NCI-H748 (cell line): ENCODE results near the gene LPP.

Source experiments
- DNase-seq: peaks from one replicate; lab custom pipeline; 2025; ENCODE audit not compliant: unreplicated experiment; lab: John Stamatoyannopoulos, UW

Gene LPP

GRCh38 chr3:188455748-188456147 is 301.8 kb downstream of the LPP start:
- no peak for DNase-seq

DNA sequence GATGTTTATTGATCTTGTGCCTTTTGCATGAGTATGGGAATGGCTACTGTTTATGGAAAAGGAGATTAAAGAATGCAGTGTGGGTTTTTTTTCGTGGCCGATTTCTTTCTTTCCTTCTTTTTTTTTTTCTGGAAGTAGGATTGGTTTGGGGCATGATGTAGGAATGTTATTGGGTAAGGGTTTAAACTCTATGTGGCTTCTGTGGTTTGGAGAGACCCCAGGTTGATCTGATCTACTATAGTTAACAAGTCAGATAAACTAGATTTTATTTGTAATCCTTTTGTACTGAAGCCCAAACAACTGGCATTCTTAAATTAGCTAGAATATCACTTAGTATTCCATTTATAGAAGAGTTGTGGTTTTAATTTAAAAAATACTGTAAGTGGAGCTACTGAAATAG is 304.8 kb downstream of the LPP start:
- no peak for DNase-seq

- no peak for DNase-seq
These were observed 311.4 kb downstream of the LPP start for GRCh38 chr3:188465311-188465710.

GRCh38 chr3:188468196-188468595 is 314.2 kb downstream of the LPP start:
- DNase-seq: no peak

DNA sequence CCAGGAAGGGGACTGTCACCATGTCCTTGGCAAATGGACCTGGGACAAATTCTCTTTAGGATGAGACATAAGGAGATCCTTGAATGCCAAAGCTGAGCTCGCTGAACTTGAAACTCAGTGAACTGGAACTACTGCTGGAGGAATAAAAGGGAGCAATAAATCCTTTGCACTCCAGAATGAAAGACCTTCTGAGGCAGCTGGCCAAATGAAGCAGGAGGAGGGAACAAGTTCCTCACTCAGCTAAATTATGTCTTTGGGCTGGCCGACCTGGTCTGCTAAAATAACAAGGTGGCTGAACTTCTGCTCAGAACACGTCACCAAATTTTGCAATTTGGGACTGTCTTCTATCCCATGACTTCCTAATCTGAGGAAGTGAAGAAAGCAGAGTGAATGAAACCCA is 314.7 kb downstream of the LPP start:
- DNase-seq: no peak

DNA sequence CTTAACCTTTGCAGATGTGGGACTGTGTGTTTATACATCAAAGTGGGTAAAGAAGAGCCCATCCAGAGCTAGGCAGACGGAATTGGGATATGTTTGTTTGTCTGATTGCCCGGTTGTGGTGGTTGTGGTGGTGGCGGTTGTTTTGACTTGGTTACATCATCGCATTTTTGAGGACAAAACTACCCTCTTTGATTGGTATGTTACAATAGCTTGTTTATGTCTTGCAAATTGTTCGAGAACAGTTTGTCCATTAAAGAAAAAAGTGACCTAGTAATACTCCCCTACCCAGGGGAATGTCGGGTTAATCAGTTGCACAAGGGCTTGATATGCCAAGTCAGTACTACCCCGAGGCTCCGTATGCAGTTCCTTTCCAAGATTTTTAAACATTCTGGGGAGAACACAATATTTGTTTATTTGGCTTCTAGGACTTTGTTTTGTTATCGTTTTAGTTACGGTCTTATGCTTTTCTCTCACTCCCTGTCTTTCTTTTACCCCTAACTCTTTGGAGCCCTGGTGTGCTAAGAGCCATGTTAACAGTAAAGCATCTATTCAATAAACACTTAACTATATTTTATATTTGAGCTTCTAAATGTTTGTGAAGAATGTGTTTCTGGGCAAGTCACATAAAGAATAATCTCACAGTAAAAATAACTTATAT is 315.4 kb downstream of the LPP start:
- DNase-seq: no peak

GRCh38 chr3:188470508-188471130 is 316.7 kb downstream of the LPP start:
- DNase-seq: no peak

DNA sequence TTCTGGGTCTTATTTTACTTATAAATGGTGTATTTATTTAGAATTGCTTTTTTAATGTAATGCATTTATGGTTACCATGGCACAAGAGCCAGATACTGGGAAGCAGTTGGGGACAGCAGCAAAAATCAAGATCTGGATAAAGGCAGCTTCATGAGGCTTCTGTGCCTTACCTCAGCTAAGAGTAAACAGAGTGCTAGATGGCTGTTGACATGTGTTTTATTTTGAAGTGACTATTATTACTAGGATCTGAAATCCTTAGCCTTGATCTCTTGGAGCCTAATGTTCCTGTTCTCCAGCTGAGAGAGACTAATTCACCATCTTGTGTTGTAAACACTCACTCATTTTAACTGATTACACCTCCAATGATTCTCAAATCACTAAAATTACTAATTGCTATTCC is 317.8 kb downstream of the LPP start:
- no peak for DNase-seq

DNA sequence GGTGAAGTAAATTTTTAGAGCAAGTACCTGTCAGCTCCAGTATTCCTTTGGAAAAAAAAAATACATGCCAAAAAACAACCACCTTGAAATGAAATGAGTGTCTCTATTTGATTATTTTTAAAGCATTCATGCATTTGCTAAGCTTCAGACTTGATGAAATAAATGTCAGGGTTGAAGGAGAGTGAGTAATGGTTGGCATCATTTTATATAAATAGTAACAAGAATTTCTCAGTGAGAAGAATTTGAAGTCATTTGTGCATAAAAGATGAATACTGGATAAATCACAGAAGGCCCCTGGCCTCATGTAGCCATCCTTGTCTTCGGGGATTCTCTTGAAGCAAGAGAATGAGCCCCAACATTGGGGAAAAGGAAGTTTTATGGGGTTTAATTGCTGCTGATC is 318.4 kb downstream of the LPP start:
- DNase-seq: no peak

DNA sequence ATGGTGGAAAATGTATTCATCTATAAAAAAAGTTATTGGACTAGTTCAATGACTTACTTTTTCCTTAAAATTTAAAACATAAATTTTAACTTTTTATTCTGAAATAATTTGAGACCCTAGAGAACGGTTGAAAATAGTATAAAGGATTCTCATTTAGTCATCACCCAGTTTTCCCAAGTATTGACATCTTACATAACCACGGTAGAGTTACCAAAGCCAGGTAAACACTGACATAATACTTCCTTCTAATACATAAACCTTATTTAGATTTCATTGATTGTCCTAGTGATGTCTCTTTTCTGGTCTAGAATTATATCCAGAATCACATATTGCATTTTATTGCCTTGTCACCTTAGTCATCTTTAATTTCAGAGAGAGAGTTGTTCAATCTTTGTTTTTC is 319.1 kb downstream of the LPP start:
- DNase-seq: no peak

GRCh38 chr3:188473591-188474288 is 319.8 kb downstream of the LPP start:
- DNase-seq: no peak

DNA sequence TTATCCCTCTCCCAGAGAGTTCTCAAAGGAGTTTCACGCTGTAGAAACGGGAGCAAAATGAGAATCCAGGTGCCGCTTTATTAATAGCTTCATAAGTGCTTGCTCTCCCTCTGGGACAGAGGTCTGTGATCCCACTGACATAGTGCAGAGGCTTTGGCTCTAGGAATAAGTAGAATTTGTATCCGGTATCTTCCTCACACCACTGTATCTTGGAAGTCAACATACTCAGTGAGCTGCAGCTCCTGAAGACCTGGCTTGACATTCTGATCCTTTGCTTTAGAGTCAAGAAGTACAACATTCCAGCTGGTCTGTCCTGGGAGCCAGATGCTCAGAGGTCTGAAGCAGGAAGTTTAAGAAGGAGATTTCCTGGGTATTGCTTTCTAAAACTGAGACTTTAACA is 323.0 kb downstream of the LPP start:
- no peak for DNase-seq

DNA sequence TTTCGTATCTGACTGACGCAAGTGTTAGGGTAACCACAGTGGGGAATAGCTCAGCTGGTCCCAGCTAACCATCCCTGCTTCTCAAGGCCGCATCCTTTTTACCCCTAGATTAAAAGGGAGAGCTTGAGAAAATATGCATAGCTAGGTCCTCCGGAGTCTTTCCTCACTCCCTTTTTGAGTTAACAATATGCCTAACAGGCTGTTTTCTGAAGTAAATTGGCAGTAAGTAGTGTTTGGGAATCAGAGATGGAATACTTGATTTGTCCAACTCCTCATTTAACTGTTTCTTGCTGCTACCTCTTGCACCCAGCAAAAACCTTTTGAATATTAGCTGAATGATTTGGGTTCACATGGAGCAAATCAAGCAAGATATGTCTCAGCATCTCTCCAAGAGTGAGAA is 326.1 kb downstream of the LPP start:
- DNase-seq: no peak

DNA sequence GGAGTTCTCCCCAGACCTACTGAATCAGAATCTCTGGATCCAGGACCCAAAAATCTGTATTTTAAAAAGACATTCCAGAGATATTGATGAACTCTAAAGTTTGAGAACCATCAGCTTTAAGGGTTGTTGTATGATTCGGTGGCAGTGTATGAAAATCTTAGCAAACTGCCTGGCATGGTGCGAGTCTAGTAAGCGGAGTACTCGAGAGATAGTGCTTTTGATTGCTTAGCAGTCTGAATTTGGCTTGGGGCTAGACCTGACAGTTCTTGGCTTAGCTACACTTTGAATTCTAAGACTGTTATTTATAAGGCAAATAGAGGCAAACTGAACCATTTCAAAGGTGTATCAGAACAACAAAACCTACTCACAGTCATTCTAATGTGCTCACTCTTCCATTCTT is 329.0 kb downstream of the LPP start:
- DNase-seq: no peak

DNA sequence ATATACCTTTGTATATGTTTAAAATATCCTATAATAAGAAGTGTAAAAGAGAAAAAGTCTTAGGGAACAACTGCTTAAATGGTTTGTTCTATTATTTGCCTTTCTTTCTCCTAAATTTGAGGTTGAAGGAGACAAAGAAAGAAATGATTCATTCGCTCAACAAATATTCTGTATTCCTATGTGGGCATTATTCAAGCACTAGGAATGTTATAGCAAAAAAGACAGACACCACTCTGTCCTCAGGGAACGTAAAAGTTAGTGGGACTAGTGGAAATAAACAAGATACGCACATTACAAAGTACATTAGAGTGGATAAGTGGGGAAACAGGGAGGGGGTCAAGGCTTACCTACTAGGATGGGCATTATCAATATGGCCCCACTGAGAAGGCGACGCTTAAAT is 332.2 kb downstream of the LPP start:
- no peak for DNase-seq

DNA sequence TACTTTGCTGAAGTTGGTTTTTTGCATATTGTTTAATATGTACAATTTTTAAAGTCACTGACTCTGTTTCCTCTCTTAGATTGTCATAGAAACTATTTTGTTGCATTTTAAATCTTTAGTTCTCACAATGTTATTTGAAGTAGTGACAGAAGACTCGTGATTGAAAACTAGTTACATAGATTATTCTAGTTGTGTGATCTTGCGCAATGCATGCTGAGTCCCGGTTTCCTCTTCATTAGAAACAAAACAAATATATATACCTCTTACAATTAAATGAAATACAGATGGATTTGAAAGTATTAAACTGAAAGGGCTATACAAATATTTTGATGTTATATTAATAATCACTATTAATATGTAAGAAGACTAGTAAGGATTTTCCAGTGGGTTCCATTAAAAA is 333.0 kb downstream of the LPP start:
- DNase-seq: no peak

DNA sequence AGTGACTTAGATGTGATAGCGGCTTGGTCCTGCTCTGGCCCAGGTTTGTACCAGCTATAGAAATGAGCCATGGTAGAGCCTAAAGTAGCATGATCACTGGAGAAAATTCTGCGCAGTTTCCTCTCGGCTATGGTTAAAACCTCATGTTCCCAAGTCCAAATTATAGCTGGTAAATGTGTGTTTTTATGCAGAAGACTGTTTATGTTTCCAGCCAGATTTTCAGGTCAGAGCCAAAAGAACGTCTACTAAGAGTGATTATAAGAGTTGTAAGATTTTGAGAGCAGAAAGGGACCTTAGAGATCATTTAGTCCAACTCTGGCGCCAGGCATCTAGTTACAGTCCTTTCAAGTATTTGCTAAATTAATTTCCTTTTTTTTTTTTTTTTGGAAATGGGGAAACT is 333.7 kb downstream of the LPP start:
- no peak for DNase-seq

GRCh38 chr3:188488801-188489200 is 334.8 kb downstream of the LPP start:
- DNase-seq: no peak

DNA sequence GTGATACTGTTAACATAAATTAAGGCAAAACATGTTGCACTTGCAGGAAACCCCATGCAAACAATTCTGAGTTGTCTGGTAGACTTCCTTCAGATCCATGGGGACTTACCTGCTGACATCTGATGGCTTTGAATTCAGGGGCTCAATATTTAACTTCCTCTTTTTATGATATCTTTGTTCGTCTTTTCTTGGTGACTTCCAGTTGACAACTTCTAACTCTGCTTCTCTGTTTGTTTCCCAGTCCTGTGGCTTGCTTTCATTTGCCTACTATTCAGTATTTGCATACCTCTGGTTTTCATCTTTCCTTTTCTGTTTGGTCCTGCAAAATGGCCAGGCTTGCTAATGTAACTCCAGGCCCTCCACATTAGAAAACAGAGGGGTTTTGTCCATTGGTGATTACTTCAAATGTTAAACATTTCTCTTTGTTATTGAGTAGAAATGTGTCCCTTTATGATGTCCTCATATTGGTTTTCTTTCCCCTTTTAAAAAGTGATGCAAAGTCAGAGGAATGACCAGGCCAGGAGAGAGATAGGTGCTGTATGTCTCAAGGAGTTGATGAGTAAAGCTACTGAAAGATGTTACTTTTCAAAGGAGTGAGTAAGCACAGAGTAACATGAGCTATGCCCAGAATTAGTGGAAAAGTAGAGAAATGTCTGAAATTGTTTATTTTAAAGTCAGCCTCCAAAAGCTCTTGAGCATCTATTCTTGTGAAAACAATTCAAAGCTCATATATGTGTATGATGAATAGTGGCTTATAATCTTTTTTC is 335.9 kb downstream of the LPP start:
- no peak for DNase-seq

DNA sequence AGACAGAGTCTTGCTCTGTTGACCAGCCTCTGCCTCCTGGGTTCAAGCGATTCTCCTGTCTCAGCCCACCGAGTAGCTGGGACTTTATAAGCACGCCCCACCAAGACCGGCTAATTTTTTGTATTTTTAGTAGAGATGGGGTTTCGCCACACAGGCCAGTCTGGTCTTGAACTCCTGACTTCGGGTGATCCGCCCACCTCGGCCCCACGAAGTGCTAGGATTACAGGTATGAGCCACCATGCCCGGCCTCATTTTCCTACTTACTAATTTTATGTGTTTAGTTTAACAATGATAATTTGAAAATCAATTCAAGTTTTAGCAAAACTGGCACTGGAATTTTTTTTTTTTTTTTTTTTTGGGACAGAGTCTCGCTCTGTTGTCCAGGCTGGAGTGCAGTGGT is 336.5 kb downstream of the LPP start:
- DNase-seq: no peak

DNA sequence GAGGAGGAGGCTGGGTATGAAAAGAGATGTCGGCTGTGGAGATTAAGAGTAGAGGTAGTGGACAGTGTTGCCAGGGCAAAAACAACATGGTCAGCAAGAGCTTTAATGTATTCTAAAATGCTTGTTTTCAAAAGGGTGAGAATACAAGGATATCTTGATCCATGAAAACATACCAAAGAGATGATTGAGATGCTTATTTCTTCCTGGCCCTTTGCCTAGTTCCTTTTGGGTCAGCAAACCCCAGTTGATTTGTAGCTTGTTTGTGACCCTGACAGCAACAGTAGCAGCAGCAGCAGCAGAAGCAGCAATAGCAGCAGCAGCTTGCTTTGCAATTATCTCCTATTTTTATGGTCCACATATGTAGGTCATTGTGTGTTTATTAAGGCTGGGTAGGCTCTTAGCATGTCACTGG is 337.3 kb downstream of the LPP start:
- DNase-seq: no peak

GRCh38 chr3:188496390-188496789 is 342.4 kb downstream of the LPP start:
- no peak for DNase-seq
